GM03348 (cell line): ENCODE measurements around the gene PRKD2.
"Not testable (repeated sequence)": the region's sequence is repeated elsewhere in the genome, so short reads cannot be mapped to it uniquely, and the experiment has no call there.

Experiments used
- DNase-seq: peaks from one replicate; pipeline ENCODE4 v3.0.0; 2012; ENCODE audit warnings: low spot score

Gene PRKD2

DNA sequence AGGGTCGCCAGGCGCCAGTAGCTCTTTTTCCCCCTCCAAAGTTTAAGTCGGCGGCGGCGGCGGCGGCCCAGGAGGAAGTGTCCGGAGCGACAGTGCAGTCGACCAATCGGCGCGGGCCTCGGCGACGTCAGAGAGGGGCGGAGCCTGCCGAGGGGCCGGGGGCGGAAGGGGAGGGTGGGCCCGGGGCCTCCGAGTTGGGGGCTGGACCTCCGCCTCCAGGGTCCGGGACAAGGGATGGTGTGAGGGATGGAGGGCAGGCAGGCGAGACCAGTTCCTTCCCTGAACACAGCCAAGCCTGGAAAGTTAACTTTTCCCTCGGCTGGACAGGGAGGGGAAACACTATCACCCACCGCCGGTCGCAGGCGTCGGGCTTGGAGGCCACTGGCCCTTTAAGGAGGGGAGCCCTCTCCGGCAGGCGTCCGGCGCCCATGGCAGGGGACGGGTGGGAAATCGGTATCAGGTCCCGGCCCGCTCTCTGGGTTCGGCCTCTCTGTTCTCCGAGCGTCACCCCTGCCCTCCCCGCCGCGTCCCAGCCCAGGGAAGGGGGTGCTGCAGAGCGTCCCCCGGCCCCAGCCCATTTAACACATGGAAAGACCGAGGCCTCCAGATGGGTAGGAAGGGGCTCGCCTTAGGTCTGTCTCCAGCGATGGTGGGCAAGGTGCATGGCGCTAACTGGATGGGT lies at the start of gene PRKD2:
PRKD2 (minus strand) TSS at position 81 of the 682 bp plus-strand sequence. CDS start 744 bp downstream, outside the sequence.
- peak; percentile 99 for DNase-seq

DNA sequence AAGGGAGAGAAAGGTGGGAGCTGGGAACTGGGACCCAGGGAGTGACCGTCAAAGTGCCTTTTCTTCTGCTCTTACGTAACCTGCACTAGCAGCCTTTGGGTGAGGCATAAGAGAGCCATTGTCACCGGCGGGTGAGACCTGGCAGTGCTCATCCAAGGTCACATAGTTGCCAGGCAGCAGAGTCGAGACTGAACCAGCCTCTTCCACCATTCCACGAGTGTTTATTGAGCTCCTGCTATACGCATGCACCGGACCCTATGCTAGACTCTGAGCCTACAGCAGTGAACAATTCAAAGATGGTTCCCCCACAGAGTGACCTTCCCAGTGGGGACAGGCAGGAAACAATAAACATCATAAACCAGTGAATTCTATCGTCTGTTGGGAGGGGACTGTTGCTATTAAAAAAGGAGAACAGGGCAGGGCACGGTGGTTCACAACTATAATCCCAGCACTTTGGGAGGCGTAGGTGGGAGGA lies 47.9 kb upstream of the PRKD2 start:
- no peak for DNase-seq

DNA sequence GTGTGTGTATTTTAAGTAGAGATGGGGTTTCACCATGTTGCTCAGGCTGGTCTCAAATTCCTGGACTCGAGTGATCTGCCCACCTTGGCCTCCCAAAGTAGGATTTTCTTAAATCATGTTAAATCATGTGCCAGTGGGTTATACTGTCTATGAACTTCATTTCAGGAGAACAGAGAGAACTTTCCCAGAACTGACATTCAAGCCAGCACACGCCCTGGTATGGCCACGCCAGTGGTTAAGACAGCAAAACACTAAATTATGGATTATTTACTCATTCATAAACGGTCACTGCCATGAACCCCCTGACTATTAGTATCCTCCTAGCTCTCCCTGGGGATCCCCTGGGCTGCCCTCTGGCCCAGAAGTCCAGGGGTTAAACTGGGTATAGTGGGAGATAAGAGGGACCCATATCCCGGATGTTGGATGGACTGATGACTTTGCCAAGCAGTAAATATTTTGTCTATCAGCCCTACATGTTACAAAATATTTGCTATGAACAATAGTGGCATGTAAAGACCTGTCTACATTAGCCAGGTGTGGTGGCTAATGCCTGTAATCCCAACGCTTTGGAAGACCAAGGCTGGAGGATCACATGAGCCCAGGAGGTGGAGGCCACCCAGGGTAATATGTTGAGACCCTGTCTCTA lies 45.5 kb upstream of the PRKD2 start:
- DNase-seq = no peak

DNA sequence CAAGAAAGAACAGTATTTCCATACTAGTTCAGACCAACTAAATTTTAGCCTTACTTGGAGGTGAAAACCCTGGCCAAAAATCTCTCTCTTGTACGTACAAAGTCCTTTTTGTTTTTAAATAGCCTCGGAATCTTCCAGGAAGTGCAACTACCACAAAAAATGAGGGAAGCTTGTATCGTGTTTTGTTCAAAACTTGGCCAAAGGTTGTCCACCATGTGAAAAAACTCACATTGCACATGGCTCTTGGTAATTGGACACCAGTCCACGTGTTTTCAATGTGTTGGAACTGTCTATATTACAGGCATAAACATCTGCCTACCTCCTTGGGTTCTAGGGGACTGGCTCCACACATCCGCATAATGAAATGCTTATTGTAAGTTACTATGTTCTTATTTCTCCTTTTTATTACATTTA lies 44.5 kb upstream of the PRKD2 start:
- peak; percentile 33 for DNase-seq

DNA sequence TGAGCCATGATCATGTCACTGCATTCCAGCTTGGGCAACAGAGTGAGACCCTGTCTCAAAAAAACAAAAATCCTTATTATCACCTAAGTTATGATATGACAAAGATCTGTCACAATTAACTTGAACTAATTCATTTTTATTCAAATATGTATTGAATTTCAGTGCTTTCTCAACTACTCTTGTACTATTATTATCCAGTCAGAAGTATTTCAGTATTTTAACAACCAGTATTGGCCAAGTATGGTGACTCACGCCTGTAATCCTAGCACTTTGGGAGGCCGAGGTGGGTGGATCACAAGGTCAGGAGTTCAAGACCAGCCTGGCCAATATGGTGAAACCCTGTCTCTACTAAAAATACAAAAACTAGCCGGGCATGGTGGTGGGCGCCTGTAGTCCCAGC lies 44.0 kb upstream of the PRKD2 start:
- DNase-seq = not testable (repeated sequence)

DNA sequence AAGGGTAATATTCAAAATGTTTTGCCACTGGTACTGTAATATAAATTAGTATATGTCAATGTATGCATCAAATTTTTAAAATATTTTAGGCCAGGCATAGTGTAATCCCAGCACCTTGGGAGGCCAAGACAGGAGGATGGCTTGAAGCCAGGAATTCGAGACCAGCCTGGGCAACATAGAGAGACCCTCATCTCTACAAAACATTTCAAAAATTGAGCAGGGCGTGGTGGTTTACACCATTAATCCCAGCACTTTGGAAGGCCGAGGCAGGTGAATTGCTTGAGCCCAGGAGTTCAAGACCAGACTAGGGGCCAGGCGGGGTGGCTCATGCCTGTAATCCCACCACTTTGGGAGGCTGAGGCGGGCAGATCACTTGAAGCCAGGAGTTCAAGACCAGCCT lies 43.4 kb upstream of the PRKD2 start:
- no peak for DNase-seq

DNA sequence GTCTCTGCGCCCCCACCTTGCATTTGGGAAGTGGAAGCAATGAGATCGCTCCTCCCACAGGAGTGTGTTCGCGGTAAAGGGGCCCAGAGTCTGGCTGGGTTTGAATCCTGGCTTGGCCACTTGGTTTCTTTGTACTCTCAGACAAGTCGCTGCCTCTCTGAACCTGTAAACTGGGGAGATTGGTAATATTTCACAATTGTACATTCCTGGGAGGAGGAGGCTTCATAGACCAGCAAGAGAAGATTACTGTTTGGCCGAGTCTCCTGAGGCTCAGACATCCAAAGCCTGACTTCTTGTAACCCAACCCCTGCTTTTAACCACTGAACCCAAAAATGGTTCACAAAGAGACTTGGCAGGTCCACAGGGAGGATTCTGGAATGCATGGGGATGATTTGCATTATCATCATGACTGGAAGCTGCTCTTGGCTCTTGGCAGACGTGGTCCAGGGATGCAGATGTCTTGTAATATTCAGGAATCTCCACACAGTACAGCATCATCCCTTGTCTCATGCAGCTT lies 43.0 kb upstream of the PRKD2 start:
- DNase-seq = peak; percentile 92

DNA sequence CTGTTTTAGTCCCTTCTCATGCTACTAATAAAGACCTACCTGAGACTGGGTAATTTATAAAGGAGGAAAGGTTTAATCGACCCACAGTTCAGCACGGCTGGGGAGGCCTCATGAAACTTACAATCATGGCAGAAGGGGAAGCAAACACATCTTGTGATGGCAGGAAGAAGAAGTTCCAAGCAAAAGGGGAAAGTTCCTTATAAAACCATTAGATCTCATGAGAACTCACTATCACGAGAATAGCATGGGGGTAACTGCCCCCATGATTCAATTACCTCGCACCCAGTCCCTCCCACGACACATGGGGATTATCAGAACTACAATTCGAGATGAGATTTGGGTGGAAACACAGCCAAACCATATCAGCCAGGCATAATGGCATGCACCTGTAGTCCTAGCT lies 42.3 kb upstream of the PRKD2 start:
- no peak for DNase-seq

DNA sequence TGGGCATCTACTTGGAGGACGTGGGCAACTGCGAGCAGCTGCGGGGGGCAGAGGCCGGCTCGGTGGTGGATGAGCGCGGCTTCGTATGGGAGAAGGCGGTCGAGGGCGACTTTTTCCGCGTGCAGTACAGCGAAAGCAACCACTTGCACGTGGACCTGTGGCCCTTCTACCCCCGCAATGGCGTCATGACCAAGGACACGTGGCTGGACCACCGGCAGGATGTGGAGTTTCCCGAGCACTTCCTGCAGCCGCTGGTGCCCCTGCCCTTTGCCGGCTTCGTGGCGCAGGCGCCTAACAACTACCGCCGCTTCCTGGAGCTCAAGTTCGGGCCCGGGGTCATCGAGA lies 39.6 kb upstream of the PRKD2 start:
- DNase-seq = no peak

DNA sequence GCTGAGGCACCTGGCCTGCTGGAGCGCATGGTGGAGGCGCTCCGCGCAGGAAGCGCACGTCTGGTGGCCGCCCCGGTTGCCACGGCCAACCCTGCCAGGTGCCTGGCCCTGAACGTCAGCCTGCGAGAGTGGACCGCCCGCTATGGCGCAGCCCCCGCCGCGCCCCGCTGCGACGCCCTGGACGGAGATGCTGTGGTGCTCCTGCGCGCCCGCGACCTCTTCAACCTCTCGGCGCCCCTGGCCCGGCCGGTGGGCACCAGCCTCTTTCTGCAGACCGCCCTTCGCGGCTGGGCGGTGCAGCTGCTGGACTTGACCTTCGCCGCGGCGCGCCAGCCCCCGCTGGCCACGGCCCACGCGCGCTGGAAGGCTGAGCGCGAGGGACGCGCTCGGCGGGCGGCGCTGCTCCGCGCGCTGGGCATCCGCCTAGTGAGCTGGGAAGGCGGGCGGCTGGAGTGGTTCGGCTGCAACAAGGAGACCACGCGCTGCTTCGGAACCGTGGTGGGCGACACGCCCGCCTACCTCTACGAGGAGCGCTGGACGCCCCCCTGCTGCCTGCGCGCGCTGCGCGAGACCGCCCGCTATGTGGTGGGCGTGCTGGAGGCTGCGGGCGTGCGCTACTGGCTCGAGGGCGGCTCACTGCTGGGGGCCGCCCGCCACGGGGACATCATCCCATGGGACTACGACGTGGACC lies 39.1 kb upstream of the PRKD2 start:
- no peak for DNase-seq

DNA sequence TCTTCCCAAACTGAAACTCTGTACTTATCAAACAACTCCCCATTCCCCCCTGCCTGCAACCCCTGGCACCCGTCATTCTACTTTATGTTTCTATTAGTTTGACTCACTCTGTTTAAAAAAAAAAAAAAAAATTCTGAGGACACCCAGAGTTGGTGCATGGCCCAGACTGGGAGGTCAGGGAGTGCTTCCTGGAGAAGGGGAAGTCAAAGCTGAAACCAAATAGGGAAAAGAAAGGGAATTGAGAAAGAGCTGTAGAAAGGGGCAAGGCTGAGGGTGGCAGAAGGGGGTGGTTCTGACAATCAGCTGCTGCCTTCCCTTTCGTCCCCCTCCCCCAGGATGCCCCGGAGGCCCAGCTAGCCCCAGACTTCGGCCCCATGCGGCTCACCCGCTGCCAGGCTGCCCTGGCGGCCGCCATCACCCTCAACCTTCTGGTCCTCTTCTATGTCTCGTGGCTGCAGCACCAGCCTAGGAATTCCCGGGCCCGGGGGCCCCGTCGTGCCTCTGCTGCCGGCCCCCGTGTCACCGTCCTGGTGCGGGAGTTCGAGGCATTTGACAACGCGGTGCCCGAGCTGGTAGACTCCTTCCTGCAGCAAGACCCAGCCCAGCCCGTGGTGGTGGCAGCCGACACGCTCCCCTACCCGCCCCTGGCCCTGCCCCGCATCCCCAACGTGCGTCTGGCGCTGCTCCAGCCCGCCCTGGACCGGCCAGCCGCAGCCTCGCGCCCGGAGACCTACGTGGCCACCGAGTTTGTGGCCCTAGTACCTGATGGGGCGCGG lies 38.4 kb upstream of the PRKD2 start:
- peak; percentile 72 for DNase-seq

DNA sequence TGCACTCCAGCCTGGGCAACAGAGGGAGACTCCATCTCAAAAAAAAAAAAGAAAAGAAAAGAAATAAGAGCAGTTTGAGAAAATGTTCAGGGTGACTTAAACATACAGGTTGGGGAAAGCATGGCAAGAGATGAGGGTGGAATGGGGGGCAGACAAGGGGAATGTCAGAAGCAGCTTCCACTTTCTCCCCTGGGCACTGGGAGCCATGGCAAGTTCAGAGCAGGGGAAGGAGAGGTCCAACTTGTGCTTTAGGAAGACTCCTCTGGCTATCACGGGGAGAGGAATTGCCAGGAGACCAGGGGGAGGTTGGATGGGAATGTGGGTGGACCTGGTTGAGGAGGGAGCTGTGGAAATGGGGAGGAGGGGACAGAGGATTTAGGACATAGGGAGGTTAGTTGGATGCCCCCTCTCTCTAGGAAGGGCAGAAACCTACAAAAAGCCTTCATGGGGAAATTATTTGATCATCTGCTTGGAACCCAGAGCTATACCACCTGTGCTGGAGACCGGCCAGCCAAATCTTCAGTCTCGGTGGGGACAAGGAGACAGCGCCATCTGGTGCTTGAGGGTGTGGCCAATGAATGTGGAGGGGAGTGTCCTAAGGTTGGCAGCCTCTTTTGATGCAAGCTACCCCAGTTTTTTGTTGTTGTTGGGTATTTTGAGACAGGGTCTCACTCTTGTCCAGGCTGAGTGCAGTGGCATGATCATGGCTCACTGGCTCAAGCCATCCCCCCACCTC lies 36.7 kb upstream of the PRKD2 start:
- peak; percentile 43 for DNase-seq

DNA sequence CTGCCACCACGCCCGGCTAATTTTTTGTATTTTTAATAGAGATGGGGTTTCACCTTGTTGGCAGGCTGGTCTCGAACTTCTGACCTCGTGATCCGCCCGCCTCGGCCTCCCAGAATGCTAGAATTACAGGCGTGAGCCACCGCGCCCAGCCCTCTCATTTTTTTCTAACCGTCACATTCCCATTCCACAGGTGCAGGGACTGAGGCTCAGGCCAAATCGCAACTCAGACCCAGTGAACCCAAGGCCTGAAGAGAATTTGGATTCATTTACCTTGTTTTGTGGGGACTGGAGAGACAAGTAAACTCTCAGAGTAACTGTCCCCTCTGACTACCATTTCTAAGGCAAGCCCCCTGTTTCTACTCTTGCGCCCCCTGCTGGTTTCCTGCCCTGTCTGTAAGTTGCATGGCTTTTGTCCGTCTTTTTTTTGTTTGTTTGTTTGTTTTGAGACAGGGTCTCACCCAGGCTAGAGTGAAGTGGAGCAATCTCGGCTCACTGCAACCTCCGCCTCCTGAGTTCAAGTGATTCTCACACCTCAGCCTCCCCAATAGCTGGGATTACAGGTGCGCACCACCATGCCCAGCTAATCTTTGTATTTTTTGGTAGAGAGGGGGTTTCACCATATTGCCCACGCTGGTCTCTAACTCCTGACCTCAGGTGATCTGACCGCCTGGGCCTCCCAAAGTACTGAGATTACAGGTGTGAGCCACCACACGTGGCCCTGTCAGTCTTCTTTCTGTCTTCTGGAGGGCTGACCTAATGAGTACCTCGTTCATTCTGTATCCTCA lies 31.6 kb upstream of the PRKD2 start:
- DNase-seq = peak; percentile 71

DNA sequence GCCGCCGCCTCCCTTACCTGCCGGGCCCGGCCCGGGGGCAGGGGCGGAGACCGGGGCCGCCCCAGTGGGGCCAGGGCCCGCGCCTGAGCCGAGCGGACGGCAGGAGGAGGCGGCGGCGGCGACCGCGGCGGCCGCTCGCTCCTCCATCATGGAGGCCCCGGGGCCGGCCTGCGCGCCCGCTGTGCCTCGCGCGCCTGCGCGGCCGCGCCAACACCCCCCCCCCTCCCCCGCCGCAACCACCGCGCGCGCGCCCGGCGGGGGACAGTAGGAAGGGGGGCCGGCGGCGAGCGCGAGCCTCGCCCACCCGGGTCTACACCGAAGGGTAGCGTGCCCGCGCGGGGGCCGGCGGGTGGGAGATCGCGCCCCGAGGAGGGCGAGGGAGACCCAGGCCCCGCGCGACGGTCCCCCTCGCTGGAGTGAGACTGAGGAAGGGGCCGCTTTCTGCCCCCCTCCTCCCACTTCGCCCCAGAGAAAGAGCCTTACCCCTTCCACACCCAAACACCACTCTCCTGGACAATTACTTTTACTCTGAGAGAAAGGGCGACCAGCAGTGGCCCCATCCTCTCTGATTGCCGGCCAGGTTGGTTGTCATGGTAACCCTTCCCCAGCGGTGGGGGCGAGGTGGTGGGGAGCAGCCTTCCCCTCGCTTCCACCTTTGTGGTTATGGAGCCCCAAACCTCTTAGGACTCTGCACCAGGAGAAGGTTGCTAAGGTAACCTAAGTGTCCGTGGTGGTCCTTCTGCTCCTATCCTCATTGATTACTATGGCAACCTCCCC lies 29.6 kb upstream of the PRKD2 start, which contains the start of gene STRN4:
STRN4 (minus strand) TSS at position 170 of the 777 bp plus-strand sequence; CDS start at position 150, 20 bp downstream.
- DNase-seq = peak; percentile 98

DNA sequence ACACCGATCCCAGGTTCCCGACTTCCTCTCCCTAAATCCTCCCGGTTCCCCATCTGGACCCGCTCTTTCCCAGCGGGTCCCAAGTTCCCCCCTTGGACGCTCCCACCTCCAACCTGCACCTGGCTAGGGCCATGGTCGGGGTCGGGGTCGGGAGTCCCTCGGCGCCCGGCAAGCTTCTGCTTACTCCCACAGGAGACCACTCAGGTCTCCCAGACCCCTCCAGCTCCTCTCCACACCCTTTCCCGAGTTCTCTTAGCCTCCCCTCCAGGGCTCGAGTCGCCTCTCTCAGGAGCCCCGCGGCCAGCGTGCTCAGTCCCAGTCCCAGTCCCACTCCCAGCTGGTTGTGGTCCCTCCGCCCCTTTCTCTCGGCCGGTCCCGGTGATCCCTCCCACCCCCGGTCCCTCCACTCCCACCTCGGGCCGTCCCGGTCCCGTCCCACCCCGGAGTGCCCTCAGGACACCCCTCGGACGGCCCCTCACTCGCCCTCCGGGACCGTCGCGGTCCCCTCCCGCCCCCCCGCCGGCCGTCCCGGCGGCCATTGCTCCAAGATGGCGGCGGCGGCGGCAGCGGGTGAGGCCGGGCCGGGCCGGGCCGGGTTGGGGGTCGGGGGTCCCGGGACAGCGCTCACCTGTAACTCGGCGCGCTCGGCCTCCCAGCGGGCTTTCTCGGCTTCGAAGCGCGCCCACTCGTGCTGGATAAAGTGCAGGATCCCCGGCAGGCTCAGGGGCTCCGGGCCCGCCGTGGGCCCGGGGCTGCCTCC lies 28.8 kb upstream of the PRKD2 start, which contains the start of gene FKRP:
FKRP (plus strand) TSS at position 537 of the 760 bp plus-strand sequence. CDS start 9,394 bp downstream, outside the sequence.
- DNase-seq = peak; percentile 81

DNA sequence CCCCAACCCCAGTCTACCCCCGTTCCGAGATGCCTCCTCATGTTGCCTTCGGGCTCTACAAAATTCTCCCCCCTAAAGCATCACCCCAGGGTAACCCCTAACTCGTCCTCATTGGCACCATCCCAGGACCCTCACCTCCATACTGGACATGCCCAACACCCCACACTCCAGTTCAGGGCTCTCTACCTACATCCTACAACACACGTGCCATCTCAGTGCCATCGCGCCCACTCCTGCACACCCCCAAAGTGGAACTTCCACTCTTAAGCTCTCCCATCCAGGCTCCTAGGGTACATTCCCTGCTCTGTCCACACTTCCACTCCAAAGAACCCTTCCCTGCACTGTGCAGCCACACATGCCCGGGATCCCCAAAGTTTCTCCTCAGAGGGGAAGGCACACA lies 28.1 kb upstream of the PRKD2 start:
- DNase-seq = peak; percentile 28

DNA sequence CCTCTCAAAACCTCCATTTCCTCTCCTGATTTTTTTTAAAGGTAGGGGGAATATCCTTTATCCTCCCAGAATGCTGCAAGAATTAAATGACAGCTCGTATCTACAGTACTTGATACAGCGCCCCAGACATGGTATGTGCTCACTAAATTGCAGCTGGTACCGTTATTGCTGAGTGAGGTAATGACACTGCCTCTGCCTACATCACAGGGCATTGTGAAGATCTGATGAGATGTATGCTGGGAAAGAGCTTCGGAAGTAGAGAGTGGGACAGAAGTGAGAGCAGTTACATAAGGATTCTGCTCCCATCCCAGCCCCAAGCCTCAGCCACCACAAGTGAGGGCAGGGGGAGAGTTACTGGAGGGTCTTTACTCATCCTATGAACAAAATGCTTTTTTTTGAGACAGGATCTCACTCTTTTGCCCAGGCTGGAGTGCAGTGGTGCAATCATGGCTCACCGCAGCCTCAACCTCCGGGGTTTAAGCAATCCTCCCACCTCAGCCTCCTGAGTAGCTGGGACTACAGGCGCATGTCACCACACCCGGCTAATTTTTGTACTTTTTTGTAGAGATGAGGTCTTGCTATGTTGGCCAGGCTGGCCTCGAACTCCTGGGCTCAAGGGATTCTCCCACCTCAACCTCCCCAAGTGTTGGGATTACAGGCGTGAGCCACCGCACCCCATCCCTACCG lies 27.2 kb upstream of the PRKD2 start:
- no peak for DNase-seq

DNA sequence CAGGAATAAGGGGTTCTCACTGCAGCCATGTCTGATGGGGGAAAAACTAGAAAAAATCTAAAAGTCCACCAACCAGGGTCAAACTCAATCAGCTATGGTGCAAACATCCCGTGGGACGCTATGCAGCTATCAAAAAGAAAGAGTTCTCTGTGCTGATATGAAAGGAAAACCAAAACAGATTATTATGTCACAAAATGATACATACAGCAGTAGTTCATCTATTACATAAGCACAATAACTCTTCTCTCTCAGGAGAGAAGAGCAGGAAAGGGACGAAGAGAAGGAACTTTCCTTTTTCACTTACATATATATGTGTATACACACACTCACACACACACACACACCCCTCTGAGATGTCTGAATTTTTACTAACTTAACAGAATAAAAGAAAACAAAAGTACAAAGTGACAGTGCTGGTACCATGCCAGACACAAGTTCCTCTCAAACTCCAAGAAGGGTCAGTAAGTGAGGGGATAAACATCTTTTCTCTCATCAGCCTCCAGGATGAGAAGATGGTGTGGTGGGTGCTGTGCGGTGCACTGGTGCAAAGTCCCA lies 26.1 kb upstream of the PRKD2 start:
- DNase-seq = no peak
